CD4-positive, alpha-beta T cell treated with Interleukin-10 for 1 hour (primary cell): ENCODE data around the gene LGALS14.
"Not testable (repeated sequence)": the region's sequence is repeated elsewhere in the genome, so short reads cannot be mapped to it uniquely, and the experiment has no call there.

Experiments used
- DNase-seq: peaks from one replicate; pipeline ENCODE4 v3.0.0-alpha.2; 2020

LGALS14 gene

DNA sequence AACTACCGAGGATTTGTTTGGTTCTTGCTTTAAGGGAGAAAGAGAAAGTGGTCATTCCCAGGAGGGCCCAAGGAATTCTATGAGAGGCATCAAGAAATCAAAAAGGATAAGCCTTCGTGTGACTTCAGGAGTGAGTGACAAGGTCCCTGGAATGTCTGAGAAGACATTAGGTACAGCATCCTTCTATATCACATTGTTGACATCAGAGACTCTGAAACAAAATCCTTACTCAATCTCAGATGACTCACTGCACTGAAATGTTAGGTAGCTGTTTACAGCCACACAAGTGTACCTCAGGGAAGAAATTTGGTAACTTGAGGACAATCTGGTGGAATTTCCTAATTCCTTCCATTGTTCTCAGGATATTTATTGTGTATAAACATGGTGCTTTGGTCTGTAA, 7.9 kb upstream of the LGALS14 start:
- no peak for DNase-seq

DNA sequence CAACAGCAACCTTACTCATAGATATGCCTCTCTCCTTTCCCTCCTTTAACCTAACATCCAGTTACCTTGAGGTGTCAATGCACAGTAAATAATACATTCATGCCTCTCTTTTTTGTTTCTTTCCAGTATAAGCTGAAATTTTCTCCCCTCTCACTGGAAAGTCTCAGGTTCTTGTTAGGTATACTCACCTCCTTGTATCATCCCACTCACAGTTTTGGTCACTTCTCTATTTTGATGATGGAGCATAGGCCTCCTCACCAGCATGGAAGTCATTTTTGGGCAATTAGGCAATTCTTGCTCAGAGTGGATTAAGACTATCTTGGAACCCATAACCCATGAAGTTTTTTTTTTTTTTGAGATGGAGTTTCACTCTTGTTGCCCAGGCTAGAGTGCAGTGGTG, 5.7 kb upstream of the LGALS14 start:
- no peak for DNase-seq

DNA sequence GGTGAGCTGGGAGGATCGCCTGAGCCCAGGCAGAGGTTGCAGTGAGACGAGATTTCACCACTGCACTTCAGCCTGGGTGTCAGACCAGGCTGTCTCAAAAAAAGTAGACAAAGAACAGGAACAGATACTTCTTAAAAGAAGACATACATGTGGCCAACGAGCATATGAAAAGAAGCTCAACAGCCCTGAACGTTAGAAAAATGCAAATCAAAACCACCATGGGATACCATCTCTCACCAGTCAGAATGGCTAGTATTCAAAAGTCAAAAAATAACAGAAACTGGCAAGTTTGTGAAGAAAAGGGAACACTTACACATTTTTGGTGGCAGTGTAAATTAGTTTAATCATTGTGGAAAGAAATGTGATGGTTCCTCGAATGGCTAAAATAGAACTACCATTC, 3.0 kb upstream of the LGALS14 start:
- DNase-seq = no peak

DNA sequence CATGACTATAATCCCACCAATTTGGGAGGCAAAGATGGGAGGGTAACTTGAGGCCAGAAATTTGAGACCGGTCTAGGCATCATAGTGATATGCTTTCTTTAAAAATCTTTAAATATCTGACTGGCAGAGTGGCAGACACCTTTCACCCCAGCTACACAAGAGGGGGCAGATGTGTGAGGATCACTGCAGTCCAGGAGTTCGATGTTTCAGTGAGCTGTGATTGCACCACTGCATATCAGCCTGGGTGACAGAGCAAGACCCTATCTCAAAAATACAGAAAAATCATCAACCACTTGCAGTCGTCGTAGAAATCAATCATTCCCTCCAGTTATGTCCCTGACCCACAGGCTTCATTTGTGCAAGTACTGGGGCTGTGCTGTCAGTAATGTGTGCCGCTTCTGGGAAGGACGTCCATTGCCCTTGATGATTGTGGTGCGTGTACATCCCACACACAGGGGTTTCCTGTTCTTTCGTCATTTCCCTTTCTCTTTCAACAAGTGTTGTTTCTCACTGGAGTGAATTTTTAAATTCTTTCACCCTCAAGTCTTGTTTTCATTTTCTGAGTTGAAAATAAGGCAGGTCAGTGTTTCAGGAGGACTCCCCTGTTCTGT, 1.4 kb downstream of the LGALS14 start:
- DNase-seq = peak; percentile 60

DNA sequence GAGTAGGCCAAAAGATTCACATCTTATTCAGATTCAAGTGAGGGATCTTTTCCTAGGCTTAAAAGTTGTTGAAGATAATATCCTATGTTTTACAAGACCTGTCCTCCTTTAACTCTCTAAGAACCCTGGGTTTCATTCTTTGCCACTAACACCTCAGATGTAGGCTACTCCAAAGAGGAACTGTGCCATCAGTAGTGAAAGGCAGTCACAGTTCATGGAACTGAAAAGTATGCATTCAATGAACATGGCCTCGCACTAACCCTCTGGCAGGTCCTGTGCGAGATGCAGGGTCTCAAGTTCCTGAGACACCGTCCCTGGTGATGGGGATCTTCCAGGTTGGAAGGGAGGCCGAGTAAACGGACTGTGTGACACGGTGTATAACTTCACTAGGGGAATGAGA, 4.3 kb downstream of the LGALS14 start:
- no peak for DNase-seq

DNA sequence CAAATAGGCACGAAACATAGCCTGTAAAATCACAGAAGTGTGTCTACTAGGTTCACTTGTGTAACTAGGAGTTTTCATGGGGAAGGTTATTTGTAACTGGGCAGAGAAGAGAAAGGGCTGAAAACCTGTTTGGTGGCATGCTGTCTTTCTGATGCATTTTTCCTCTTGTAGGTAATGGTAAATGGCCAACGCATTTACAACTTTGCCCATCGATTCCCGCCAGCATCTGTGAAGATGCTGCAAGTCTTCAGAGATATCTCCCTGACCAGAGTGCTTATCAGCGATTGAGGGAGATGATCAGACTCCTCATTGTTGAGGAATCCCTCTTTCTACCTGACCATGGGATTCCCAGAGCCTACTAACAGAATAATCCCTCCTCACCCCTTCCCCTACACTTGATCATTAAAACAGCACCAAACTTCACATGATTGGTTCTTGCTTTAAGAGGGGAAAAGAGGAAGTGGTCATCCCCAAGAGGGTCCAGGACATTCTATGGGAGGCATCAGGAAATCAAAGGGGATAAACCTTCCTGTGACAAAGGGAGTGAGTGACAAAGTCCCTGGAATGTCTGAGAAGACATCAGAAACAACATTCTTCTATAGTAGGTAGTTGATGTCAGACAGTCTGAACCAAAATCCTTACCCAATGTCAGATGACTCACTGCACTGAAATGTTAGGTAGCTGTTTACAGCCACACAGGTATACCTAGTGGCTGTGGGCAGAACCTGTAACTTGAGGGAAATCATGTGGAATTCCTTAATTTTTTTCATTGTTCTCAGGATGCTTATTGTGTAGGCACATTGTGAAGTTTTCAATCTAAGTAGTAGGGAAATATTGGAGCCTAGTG, 5.0 kb downstream of the LGALS14 start:
- no peak for DNase-seq

DNA sequence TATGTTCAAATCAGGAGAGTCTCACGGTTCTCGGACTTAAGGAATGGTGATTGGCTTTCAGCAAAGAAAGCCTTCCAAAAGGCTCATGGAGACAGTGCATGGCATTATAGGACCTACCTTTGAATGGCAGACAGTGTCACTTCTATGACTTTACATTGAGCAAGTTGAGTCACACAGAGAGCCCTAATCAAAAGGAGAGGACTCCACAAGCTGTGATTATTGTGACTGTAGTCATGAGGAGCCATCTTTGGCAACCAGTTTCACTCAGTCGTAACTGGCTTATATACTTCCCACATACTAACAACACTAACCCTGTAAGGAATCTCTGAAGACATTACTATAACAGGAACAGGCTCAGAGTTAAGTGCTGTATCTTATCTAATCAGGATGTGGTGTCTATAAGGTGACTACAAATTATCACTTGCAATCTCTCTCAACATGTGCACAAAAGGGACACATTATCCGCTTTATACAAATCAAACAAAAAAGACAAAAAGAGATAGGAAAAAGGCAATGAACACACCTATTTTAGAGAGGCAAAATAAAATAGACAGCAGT, 6.1 kb downstream of the LGALS14 start:
- peak; percentile 9 for DNase-seq

DNA sequence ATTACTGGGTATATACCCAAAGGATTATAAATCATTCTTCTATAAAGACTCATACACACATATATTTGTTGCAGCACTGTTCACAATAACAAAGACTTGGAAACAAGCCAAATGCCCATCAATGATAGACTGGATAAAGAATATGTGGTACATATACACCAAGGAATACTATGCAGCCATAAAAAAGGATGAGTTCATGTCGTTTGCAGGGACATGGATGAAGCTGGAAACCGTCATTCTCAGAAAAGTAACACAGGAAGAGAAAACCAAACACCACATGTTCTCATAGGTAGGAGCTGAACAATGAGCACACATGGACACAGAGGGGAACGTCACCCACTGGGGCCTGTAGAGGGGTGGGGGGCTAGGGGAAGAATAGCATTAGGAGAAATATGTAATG, 15.9 kb downstream of the LGALS14 start:
- not testable (repeated sequence) for DNase-seq

DNA sequence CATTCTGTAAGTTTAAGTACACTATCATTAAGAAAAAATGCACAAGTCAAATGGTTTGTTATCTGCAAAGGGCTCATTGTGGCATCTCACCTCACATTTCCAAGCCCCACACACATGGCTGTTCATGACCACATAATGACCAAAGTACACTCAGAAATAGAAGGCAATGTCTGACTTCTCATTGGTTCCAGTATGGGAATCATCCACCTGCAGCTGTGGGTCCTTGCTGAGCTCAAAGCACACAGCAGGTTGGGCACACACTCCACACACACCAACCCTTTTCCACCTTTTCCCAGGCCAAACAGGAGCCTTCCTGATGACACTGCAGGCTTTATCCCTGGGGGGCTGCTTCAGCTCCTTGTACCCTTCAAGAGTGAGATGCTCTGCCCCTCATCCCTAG, 21.7 kb downstream of the LGALS14 start:
- DNase-seq = no peak

DNA sequence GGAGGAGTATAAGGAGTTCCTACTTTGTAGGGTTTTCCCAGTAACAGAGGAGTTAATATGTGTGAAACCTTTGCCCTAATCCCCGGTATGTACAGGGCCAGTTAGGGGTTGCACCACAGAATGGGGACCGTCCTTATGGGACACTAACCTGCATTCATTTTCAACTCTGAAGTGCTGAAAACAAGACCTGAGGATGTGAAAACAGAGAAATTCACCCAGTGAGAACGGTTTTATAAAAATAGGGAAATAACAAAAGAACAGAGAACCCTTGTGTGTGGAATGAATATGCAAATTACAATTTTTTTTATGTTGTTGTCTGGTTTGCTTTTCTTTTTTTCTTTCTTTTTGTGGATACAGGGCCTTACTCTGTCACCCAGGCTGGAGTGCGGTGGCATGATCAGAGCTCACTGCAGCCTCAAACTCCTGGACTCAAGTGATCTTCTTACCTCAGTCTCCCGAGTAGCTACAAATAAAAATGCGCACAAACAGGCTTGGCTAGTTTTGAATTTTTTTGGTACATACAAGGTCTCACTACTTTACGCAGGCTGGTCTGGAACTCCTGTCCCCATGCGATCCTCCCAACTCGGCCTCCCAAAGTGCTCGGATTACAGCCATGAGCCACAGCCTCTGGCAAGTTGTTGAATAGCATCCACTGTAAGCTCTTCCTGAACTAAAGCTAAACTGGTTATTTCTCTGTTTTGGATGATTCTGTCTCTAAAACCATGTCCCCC, 23.0 kb downstream of the LGALS14 start:
- DNase-seq = no peak

DNA sequence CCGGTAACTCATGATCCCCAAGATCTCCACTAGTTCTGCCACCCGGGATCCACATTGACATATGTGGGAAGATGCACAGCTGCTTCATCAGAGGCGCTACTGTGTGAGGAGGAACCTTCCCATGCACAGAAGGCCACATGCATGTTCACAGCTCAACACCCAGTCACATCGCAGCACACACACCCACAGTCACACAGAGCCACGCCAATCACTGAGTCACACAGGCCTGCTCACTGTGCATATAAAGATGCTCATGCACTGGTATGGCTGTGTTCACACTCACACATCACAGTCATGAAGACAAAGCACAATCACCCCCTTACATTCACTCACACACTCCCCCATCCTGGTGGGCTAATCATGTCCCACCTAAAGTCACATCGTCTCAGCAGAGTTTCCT, 23.8 kb downstream of the LGALS14 start:
- DNase-seq = no peak

DNA sequence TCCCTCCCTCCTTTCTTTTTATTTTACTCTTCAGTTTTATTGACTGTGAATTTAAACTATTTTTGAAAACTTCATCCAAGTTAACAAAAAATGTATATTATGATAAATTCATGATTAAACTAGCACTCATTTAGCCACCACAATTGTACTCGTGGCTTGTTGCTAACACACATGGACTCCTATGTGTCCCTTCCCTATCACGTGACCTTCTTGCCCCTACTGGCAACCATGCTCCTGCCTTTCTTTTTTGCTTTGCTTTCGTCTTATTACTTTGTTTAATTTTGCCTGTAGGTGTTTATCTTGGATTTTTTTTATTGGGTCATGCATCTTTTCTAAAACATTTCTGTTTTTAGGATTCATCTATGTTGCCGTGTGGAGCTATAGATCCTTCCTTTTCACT, 25.3 kb downstream of the LGALS14 start:
- DNase-seq = no peak

DNA sequence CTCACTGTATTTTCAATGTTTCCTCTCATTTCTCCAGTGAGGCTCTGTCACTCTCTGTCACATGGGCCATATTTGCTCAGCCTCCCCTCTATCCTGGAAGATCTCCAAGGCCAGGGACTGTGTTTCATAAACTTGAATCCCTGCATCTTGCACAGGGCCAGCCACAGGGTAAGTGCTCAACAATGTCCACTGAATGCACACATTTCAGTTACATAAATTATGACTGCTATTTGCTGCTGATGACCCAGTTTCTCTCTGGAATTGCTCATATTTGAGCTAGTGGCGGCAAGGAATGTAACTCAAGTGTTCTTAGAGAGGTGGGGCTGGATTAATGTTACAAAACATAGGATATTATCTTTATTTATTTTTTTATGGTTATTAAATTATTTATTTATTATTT, 27.4 kb downstream of the LGALS14 start:
- DNase-seq = no peak

DNA sequence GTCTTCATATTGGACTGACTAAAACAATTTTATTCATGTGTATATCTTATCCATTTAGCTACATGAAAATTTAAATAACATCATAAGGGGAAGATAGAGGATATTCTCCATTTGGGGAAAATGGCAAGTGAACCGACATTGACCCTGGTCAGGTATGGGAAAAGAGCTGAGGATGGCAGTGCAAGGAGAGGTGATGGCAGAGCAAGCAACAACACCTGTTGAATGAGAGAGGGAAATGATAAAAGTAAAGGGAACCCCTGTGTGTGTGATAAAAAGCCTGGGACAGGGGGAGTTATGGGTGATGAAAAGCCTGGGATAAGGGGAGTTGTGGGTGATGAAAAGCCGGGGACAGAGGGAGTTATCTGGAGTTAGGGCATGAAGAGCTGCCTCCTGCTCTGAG, 29.6 kb downstream of the LGALS14 start:
- no peak for DNase-seq

DNA sequence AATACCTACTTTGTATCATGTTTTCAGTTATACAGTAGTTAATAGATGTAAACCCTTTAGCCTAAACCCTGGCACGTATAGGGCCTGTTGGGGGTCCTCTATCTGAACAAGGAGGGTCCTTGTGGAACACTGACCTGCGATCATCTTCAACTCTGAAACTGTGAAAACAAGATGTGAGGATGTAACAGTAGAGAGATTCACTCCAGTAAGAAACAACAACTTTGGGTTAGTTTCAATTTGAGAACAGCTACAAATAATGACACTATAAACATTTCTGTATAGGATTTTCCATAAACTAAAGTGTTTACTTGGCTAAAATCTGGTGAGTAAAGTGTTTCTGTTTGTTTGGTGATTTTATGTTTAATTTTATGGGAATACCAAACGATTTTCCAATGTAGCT, 31.4 kb downstream of the LGALS14 start:
- no peak for DNase-seq

DNA sequence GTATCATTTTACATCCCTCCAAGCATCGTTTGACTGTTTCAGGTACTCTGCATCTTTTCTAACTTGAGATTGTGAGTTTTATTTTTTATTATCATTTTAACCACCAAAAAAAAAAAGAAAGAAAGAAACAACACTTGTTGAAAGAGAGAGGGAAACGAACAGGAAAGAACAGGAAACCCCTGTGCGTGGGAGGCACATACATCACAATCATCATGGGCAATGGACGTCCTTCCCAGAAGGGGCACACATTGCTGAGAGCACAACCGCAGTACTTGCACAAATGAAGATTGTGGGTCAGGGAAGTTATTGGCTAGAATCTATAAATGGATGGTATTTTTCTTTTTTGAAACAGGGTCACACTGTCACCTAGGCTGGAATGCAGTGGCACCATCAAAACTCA, 31.8 kb downstream of the LGALS14 start:
- no peak for DNase-seq

DNA sequence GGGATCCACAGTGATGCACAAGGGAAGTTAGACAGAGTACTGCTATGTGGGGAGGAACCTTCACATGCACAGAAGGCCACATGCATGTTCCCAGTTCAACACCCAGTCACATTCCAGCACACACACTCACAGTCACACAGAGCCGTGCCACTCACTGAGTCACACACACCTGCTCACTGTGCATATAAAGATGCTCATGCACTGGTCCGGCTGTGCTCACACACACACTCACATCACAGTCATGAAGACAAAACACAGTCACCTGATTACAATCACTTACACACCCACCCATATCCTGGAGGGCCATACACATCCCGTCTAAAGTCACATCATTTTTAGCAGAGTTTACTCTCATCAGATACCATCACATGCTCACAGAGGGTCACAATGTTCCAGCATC, 33.1 kb downstream of the LGALS14 start:
- no peak for DNase-seq

DNA sequence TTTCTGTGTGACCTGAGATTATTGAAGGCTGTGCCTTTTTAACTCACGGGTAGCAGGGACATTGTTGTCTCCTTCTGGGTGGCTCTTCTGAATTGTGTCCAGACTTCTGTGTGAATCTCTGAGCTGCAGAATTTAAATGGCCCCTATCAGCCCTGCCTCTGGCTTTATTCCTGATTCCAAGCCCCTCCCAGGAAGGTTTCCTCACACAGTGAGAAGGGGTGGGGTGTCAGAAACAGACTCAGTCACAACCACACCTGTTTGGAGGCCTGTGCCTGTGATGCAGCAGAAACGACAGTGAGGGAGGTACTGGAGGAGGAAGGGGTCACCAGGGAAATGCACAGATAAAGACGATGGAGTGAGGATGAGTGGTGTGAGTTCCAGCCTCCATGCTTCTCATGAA, 33.6 kb downstream of the LGALS14 start, which contains the start of gene CLC:
Gene CLC (minus strand): TSS at position 139 of the 400 bp plus-strand sequence. CDS start 77 bp downstream, at position 62.
- no peak for DNase-seq

DNA sequence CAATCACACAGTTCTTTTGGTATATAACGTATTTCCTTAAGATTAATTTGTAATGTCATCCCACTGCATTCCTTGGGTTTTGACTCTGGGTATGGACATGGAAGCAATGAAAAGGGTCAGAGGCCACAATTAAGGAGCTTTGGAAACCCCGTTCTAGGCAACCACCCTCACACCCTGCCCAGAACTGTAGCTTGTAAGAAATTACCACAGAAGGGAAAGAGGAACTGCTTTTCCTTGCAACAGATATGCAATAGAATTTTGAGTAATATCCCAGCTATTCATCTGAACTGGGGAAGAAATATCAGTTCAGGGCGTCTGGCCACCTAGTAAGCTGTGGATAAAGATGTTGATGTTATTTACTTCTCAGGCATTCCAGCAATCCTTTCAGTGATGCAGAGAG, 34.5 kb downstream of the LGALS14 start:
- DNase-seq = no peak

DNA sequence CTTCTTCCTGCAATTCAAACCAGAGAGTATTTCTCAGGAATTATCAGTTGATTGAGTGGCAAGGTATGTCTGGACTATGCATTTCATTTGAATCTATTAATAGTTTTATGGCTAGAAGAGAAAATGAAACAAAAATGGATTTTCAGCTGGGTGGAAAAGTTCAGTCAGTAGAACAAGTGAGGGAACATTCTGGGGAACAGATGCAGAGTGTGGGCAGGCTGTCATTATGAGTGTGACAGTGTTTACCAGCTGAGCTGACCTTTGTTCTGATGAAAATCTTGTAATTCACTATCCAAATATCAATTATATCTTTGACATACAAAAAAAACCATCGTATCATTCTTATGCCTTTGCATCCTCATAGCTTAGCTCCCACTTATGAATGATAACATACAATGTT, 36.1 kb downstream of the LGALS14 start:
- no peak for DNase-seq

DNA sequence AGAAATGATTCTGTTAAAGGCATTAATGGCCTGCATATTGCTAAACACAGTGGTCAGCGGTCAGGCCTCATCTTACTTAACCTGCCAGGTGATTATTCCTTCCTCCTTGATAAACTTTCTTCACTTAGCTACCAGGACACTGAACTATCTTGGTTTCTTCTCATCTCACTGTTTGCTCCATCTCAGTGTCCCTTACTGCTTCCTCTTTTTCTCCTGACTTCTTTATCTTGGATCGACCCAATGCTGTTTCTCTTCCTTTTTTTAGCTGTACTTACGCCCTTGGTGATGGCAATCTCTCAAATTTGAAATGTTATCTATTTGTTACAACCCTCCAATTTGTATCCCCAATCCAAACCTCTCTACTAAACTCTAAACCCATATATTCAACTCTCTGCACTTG, 41.4 kb downstream of the LGALS14 start:
- DNase-seq = no peak

DNA sequence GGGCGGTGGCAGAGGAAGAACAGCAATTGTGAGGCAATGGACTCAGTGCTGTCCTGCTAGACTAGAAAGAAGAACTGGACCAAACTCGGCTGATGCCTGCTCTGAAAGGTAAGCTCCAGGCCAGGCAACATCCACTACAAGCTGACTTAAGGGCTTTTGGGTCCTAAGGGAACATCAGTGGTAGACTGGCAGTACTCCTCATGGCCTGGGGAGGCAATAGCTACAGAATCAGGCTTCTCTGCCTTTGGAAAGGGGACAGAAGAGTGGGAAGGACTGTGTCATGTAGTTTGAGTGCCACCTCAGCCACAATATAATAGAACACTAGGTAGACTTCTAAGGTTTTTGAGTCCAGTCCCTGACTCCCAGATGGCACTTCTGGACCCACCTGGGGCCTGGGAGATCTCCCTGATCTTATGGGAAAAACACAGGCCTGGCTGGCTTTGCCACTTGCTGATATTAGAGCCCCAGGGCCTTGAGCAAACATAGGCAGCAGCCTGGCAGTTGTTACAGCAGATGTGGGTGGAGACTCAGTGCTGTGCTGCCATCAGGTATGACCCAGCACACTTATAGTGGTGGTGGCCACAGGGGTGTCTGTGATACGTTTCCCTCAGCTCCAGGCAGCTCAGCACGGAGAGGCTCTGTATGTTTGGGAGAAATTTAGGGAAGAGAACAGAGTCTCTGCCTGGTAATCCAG, 42.7 kb downstream of the LGALS14 start:
- no peak for DNase-seq

DNA sequence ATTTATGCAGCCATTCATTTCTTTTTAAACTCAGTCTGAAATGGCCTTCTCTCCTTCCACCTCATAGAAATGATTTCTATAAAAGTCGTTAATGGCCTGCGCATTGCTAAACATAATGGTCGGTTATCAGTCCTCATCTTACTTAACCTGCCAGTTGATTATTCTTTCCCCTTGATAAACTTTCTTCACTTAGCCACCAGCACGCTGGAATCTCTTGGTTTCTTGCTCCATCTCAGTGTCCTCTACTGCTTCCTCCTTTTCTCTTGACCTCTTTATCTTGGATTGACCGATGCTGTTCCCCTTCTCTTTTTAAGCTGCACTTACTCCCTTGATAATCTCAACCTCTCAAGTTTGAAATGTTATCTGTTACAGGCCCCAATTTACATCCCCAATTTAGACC, 45.7 kb downstream of the LGALS14 start:
- DNase-seq = no peak
